ENCODE data around the gene KRT34.
"Not testable (repeated sequence)": the region's sequence is repeated elsewhere in the genome, so short reads cannot be mapped to it uniquely, and the experiment has no call there.

The KRT34 gene

GRCh38 chr17:41404024-41404671 lies 22.0 kb upstream of the KRT34 start:
- DNase-seq (ENCODE audit: low spot score) = no peak

- DNase-seq (ENCODE audit: low spot score) = no peak
These were observed 21.4 kb upstream of the KRT34 start for GRCh38 chr17:41403404-41404023.

DNA sequence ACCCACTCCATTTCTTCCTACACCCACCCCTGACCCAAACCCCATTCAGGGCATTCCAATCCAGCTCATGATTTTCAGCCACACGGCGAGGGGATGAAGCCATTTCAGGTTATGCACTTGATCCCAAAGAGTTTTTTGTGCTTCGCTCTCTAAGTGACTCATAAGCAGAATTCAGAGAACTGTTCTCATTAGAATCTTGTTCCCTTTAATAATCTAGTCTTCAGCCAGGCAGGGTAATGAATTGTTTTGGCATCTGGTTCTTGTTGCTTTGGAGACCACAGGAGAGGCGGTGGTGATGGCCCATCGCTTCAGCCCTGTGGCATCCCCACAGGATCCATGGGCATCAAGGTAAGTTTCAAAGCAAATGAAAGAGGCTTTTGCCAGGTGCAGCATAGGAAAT lies 20.1 kb upstream of the KRT34 start:
- no peak for DNase-seq (ENCODE audit: low spot score)

GRCh38 chr17:41396996-41397660 lies 15.0 kb upstream of the KRT34 start, which contains the start of gene KRT31:
KRT31 (minus strand) TSS chr17:41397608; CDS start chr17:41397539, 69 bp downstream.
- DNase-seq (ENCODE audit: low spot score) = no peak

- DNase-seq (ENCODE audit: low spot score) = no peak
These were observed 14.2 kb upstream of the KRT34 start for GRCh38 chr17:41396340-41396739.

DNA sequence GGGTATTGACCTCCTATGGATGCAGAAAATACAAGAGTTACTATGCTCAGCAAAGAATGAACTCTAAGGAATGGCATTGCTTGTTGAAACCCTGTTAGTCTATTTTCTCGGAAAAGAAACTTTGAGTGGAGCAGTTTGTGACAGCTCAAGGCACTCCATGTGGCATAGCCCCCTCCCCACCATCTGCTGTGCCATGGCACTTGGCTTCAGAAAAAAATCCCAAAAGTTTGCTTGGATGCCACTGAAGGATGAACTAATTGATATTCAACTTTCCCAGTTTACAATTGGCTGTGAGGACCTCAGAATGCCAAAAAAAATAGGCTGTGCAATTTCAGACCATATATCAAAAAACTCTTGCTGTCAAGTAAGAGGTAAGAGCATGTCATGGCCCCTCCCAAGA lies 13.5 kb upstream of the KRT34 start:
- DNase-seq (ENCODE audit: low spot score) = no peak

GRCh38 chr17:41395044-41395443 lies 12.9 kb upstream of the KRT34 start:
- not testable (repeated sequence) for DNase-seq (ENCODE audit: low spot score)

DNA sequence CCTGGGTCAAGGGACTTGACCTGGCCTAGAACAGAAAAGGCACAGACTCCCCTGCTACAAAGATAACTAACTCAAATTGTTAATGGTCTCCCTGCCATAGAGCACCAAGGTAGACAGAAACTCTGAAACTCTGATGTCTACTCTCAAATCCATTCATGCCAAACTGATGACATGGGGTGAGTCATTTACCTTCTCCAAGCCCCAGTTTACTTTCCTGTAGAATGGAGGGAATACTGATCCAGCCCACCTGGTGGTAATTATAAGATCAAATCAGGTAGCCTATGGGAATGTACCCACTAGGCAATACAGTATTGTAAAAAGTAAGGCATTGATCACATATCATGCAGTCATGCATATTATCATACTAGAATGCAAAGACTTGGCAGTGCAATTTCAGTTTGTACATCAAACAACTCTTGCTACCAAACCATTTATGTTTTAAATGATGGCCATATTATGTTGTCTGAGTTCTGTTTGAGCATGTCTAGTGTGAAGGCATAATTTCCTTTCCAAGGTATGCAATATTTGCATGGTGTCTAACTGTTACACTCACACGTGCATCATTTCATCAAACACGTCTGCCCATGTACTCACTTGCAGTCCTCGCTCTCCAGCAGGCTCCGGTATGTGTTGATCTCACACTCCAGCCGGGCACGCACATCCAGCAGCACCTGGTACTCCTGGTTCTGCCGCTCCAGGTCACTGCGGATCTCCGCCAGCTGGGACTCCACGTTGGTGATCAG lies 12.3 kb upstream of the KRT34 start:
- no peak for DNase-seq (ENCODE audit: low spot score)

- no peak for DNase-seq (ENCODE audit: low spot score)
These were observed 11.7 kb upstream of the KRT34 start for GRCh38 chr17:41393826-41394225.

DNA sequence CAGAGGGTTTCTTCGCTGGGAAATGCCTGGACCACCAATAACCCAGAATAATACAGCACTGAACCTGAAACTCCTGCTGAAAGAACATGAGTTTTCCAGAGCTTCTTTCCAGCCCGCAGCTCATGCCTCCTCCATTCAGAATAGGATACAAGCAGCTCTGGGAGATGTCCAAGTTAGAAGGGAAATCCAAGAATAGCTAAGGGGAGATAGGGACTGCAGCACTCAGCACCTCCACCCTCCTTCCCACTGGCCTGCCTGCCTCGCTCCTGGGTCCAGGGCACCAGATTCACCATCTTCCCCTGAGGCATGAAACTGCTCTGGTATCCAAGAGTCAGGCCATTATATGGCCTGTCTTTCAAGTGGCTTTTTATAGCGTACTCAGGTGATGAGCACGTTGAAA lies 11.2 kb upstream of the KRT34 start:
- no peak for DNase-seq (ENCODE audit: low spot score)

DNA sequence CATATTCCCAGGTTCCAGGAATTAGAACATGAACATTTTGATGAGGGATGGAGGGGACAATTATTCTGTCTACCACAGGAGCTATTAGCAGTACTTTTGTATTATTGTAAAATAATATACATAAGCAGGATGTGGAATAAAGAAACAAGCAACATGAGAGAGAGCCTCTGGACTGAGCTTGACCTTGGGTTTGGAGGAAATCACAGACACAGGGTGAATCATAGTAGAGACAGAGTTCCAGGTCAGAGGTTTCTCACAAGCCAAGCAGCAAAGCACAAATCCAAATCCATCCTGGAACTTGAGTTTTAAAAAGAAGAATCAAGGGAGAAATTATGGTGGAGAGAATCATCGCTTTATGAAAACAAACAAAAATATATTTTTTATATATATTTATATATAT lies 10.2 kb upstream of the KRT34 start:
- no peak for DNase-seq (ENCODE audit: low spot score)

GRCh38 chr17:41391535-41391934 lies 9.4 kb upstream of the KRT34 start:
- DNase-seq (ENCODE audit: low spot score) = no peak

GRCh38 chr17:41390411-41390938 lies 8.4 kb upstream of the KRT34 start:
- no peak for DNase-seq (ENCODE audit: low spot score)

DNA sequence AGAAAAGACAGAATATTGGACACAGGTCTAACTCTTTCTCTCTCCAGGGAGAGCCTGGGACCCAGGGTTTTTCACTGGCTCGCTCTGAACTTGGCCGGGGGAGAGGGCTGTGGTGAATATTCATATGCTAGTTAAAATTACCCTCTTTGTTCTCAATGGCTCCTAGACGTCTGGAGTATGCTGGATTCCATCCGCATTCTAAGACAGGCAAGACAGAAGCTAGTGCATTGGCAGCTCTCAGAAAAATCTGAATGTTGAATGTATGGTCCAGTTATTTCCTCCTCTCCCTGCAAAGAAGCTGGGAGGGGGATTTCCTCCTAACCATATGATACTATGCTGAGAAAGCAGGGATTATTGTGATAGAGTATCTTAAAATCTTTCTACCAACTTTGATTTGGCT lies 5.6 kb upstream of the KRT34 start:
- no peak for DNase-seq (ENCODE audit: low spot score)

- DNase-seq (ENCODE audit: low spot score) = no peak
These were observed 4.1 kb upstream of the KRT34 start for GRCh38 chr17:41386227-41386626.

- no peak for DNase-seq (ENCODE audit: low spot score)
These were observed 1.6 kb upstream of the KRT34 start for GRCh38 chr17:41383690-41384089.

GRCh38 chr17:41382394-41382793 lies 288 bp upstream of the KRT34 start:
- no peak for DNase-seq (ENCODE audit: low spot score)

DNA sequence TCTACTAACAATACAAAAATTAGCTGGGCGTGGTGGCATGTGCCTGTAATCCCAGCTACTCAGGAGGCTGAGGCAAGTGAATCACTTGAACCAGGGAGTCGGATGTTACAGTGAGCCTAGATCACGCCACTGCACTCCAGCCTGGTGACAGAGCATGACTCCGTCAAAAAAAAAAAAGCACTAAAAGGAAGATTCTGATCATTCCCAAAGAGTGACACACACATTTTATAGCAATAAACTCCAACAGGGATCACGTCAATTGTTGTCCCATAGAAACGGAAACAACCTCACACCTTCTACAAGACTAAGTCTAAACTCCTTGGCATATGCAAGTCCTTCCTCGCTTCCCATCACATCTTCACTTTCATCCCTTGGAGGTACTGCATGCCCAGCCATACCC lies 2.0 kb downstream of the KRT34 start:
- not testable (repeated sequence) for DNase-seq (ENCODE audit: low spot score)

DNA sequence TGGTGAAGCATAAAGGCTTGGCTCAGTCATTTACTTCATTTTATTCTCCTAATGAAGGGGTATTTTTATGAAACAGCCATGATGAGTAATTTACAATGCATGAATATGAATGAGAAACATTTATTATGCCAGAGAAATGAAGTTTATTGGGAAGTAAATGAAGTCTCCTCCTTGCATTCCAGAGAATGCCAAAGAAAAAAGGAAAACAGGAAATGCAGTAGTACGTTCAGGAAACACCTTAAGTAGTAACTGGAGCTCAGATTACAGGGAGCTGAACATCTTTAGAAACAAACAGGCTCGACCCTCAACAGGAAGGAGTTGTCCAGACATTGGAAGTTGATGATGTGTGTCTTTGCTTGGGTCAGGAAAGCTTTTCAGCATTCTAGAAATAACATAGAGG lies 4.6 kb downstream of the KRT34 start:
- no peak for DNase-seq (ENCODE audit: low spot score)

- no peak for DNase-seq (ENCODE audit: low spot score)
These were observed 12.4 kb downstream of the KRT34 start, which contains the start of gene KRT33B for GRCh38 chr17:41369713-41370112. KRT33B (minus strand) TSS chr17:41369813; CDS start chr17:41369750, 63 bp downstream.

- DNase-seq (ENCODE audit: low spot score) = no peak
These were observed 13.1 kb downstream of the KRT34 start for GRCh38 chr17:41369023-41369422.

DNA sequence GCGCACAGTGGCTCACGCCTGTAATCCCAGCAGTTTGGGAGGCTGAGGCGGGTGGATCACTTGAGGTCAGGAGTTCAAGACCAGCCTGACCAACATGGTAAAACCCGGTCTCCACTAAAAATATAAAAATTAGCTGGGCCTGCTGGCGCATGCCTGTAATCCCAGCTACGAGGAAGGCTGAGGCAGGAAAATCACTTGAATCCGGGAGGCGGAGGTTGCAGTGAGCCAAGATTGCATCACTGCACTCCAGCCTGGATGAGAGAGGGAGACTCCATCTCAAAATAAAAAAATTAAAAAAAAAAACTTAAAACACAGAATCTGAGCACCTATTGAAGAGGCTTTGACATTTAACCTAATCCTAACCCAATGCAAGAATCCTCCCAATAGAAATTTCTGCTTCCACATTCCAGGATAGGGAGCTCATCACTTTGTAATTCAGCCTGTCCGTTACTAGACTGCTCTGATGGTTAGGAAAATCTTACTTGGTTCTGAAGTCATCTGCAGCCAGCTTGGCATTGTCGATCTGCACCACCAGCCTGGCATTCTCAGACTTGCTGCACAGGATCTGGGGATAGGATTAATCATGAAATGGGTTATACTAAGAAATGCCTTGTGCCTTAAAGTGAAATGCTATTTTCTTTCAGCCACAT lies 14.6 kb downstream of the KRT34 start:
- DNase-seq (ENCODE audit: low spot score) = no peak
